PC-3 (cell line): ENCODE results near the gene TFB1M.

ENCODE experiments used
- CTCF ChIP-seq: fragments of 300-600 bp; sonication (generic); conservative IDR thresholded peaks from 2 replicates; pipeline ENCODE4 v1.5.1; 2017; ENCODE audit warnings: antibody characterized with exemption, low read depth, mild to moderate bottlenecking, low read length
- EZH2 ChIP-seq: fragments of 300-600 bp; sonication (generic); IDR thresholded peaks from one replicate; pipeline ENCODE4 v1.6.1; 2017; ENCODE audit warnings: antibody characterized with exemption, mild to moderate bottlenecking, low read length; ENCODE audit not compliant: unreplicated experiment
- EZH2phosphoT487 ChIP-seq: fragments of 300-600 bp; sonication (generic); IDR thresholded peaks from 2 replicates; pipeline ENCODE4 v1.6.1; 2018; ENCODE audit warnings: mild to moderate bottlenecking, antibody characterized with exemption, low read length, borderline replicate concordance

GRCh38 chr6:155317186-155317585 is 2.9 kb upstream of the TFB1M start:
- TF ChIP-seq CTCF (peak; percentile 37; the same call in 1 of the 2 replicates), EZH2 (no peak), EZH2phosphoT487 (no peak)
